CD4-positive, CD25-positive, alpha-beta regulatory T cell (primary cell): ENCODE data around the gene RIPOR2. TPM values are rescaled to one million over a fixed set of nuclear protein-coding genes. Genes with fewer than 3 reads are reported as not detected.
A peak's percentile ranks its signal among the peaks of the same experiment; 100 is the strongest.

Source experiments
- ATAC-seq, 2 donors: fragments of 150-1000 bp; cut with Tn5 transposase; one replicate each; pipeline ENCODE4 v1.10.0; 2021; ENCODE audit warnings: low read depth in 2 of 2, moderate number of reproducible peaks in 2 of 2, moderate library complexity in 1 of 2
- DNase-seq, 3 donors: peaks; one replicate each; pipeline versions ENCODE4 v3.0.0 to v3.0.0-alpha.2; 2012 to 2022; ENCODE audit warnings: mixed read lengths in 1 of 3
- H3K27ac ChIP-seq: one replicate; pipeline ENCODE4 v1.7.0; 2013; ENCODE audit warnings: mild to moderate bottlenecking, low read length; ENCODE audit not compliant: insufficient read depth, poor library complexity, severe bottlenecking
- H3K27me3 ChIP-seq: one replicate; pipeline ENCODE4 v1.7.0; 2013; ENCODE audit warnings: low read length; ENCODE audit not compliant: control insufficient read depth, insufficient read depth
- H3K36me3 ChIP-seq: one replicate; pipeline ENCODE4 v1.7.0; 2013; ENCODE audit warnings: mild to moderate bottlenecking, low read length, moderate library complexity; ENCODE audit not compliant: control insufficient read depth, insufficient read depth
- H3K4me1 ChIP-seq: 2 replicates; pipeline ENCODE4 v1.7.0; 2013; ENCODE audit warnings: mild to moderate bottlenecking, low read length; ENCODE audit not compliant: insufficient read depth, control insufficient read depth, poor library complexity, severe bottlenecking
- H3K4me3 ChIP-seq: one replicate; pipeline ENCODE4 v1.7.0; 2013; ENCODE audit warnings: low read depth, mild to moderate bottlenecking, low read length, moderate library complexity
- H3K9me3 ChIP-seq, 2 experiments: 1 replicate in 1 of 2; 2 replicates in 1 of 2; pipeline ENCODE4 v1.7.0; 2013; ENCODE audit warnings: low read length in 2 of 2, mild to moderate bottlenecking in 1 of 2, moderate library complexity in 1 of 2; ENCODE audit not compliant: control insufficient read depth in 2 of 2
- H3K27ac Mint-ChIP-seq, 3 donors: one replicate each; pipeline ENCODE4 v1.8.0; 2020 to 2022; ENCODE audit warnings: mild to moderate bottlenecking in 3 of 3, mixed read lengths in 3 of 3, moderate library complexity in 2 of 3
- H3K27me3 Mint-ChIP-seq: one replicate; pipeline ENCODE4 v1.8.0; 2022; ENCODE audit warnings: mild to moderate bottlenecking, mixed read lengths
- H3K36me3 Mint-ChIP-seq: one replicate; pipeline ENCODE4 v1.8.0; 2020; ENCODE audit warnings: mixed read lengths
- H3K4me1 Mint-ChIP-seq, 4 donors: one replicate each; pipeline ENCODE4 v1.8.0; 2020 to 2022; ENCODE audit warnings: mixed read lengths in 4 of 4, mild to moderate bottlenecking in 1 of 4
- H3K4me3 Mint-ChIP-seq, 4 donors: one replicate each; pipeline ENCODE4 v1.8.0; 2020 to 2022; ENCODE audit warnings: mild to moderate bottlenecking in 4 of 4, mixed read lengths in 4 of 4, moderate library complexity in 3 of 4
- H3K9me3 Mint-ChIP-seq, 7 donors: one replicate each; pipeline ENCODE4 v1.8.0; 2020 to 2022; ENCODE audit warnings: mixed read lengths in 7 of 7, mild to moderate bottlenecking in 3 of 7, moderate library complexity in 2 of 7
- polyA plus RNA-seq, 4 donors: library from polyadenylated mRNA; unstranded; fragments of 300-500 nt; fragmentation: Illumina TruSeq; gene quantifications; one replicate each; pipeline ENCODE4 v1.2.3, GENCODE V29; 2021
- total RNA-seq: library from RNA; stranded (reverse); gene quantifications from one replicate; pipeline ENCODE4 v1.2.3, GENCODE V29; 2022

RIPOR2 gene
- total and polyA plus RNA-seq, 5 donors from 2014 or later = 320 to 435 (median 393) TPM

GRCh38 chr6:24891004-24891403 lies 44.8 kb downstream of the RIPOR2 start:
- peaks cover 76% of the 10 kb centered on the region for H3K4me1 ChIP-seq
- ATAC-seq = no peak
- no peaks in the 10 kb centered on the region for H3K9me3 Mint-ChIP-seq
- peaks cover 59 to 94% (median 74%) of the 10 kb centered on the region in 4 donors for H3K4me1 Mint-ChIP-seq
- H3K4me3 Mint-ChIP-seq = peak overlapping the region in 2 of 4 donors; percentile 24 to 34
- peak overlapping the region; percentile 42 for H3K27ac ChIP-seq
- no peak for DNase-seq
- H3K27me3 Mint-ChIP-seq = no peaks in the 10 kb centered on the region
- no peaks in the 10 kb centered on the region for H3K9me3 ChIP-seq
- H3K36me3 ChIP-seq = peaks cover 32% of the 10 kb centered on the region
- peak overlapping the region; percentile 49 to 70 (median 61) for H3K27ac Mint-ChIP-seq
- H3K36me3 Mint-ChIP-seq = peaks cover 49% of the 10 kb centered on the region
- peak overlapping the region; percentile 8 for H3K4me3 ChIP-seq
- no peaks in the 10 kb centered on the region for H3K27me3 ChIP-seq

GRCh38 chr6:24890471-24890870 lies 45.3 kb downstream of the RIPOR2 start:
- peak overlapping the region; percentile 42 for H3K27ac ChIP-seq
- H3K9me3 ChIP-seq = no peaks in the 10 kb centered on the region
- Mint-ChIP-seq H3K36me3 (peaks cover 52% of the 10 kb centered on the region), H3K4me1 (peaks cover 62 to 93% (median 76%) of the 10 kb centered on the region in 4 donors), H3K9me3 (no peaks in the 10 kb centered on the region), H3K4me3 (peak overlapping the region in 3 of 4 donors; percentile 10 to 35 (median 34)), H3K27me3 (no peaks in the 10 kb centered on the region), H3K27ac (peak overlapping the region; percentile 61 to 85 (median 70))
- H3K27me3 ChIP-seq = no peaks in the 10 kb centered on the region
- DNase-seq (no peak), ATAC-seq (no peak)
- H3K4me3 ChIP-seq = peak overlapping the region; percentile 2
- peaks cover 31% of the 10 kb centered on the region for H3K36me3 ChIP-seq
- H3K4me1 ChIP-seq = peaks cover 76% of the 10 kb centered on the region

DNA sequence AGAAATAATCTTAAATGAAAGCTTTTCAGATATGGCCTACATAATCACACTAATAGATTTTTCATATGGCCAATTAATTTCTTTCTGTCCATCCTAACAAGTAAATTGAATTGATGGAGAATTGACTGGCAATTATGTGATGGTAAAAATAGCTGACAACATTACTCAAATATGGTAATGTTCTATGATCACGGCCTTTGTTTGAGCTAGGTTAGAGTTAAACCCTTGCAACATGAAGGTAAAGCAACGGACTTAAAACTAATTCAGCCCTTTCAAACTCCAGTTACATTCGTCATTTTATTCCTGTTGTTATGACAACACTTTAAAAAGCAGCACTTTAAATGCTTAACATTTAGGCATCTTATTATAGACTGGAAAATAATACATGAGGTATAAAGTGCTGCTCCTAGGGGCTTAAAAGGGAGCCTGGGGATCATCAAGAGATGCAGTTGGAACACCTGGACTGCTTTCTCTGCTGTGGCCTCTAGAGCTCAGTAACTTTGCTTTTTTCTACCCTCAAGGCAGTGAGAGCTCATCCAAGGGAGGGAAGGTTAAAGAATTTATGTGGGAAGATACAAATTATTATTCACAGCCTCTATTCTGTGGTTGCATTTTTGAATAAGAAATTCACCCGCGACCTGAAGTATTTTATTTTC lies 46.9 kb downstream of the RIPOR2 start:
- no peaks in the 10 kb centered on the region for H3K9me3 Mint-ChIP-seq
- peaks cover 33% of the 10 kb centered on the region for H3K36me3 ChIP-seq
- ATAC-seq (no peak), DNase-seq (no peak)
- H3K9me3 ChIP-seq = no peaks in the 10 kb centered on the region
- peaks cover 63 to 91% (median 76%) of the 10 kb centered on the region in 4 donors for H3K4me1 Mint-ChIP-seq
- peaks cover 79% of the 10 kb centered on the region for H3K4me1 ChIP-seq
- H3K4me3 ChIP-seq = peak overlapping the region; percentile 39
- H3K27ac Mint-ChIP-seq = peak overlapping the region in 2 of 3 donors; percentile 76 to 81
- H3K27me3 Mint-ChIP-seq = no peaks in the 10 kb centered on the region
- peak overlapping the region in 3 of 4 donors; percentile 20 to 71 (median 65) for H3K4me3 Mint-ChIP-seq
- peaks cover 42% of the 10 kb centered on the region for H3K36me3 Mint-ChIP-seq
- H3K27ac ChIP-seq = peak overlapping the region; percentile 60
- H3K27me3 ChIP-seq = no peaks in the 10 kb centered on the region

DNA sequence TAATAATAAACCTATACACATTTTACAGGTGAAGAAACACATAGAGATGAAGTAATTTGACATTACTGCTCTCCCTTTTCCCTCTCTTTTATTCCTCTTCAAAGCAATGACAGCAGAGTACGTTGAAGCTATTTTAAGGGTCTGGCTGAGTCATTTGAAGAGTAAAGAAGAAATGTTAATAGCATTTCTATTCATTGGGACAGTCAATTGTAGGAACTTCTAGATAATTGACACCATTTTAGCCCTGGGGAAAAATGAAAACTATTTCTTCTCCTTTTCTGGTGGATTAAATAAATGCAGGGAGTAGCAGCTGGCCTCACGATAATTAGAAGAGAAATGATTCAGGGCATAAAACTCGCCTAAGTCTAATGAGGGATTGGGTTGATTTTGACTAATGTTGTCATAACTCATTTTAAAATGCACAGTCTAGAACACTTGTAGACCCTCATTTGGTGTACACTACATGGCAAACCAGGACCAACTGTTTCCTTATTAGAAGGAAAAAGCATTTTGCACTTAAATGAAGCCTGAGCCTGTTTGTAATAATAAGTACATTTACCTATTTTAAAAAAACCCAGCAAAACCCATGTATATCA lies 48.1 kb downstream of the RIPOR2 start:
- H3K36me3 Mint-ChIP-seq = peaks cover 39% of the 10 kb centered on the region
- peak overlapping the region in 2 of 4 donors; percentile 9 to 54 for H3K4me3 Mint-ChIP-seq
- H3K4me1 Mint-ChIP-seq = peaks cover 56 to 91% (median 76%) of the 10 kb centered on the region in 4 donors
- Histone ChIP-seq H3K36me3 (peaks cover 33% of the 10 kb centered on the region), H3K4me1 (peaks cover 79% of the 10 kb centered on the region), H3K27me3 (no peaks in the 10 kb centered on the region), H3K4me3 (peak overlapping the region; percentile 51), H3K9me3 (no peaks in the 10 kb centered on the region), H3K27ac (peak overlapping the region; percentile 26)
- no peaks in the 10 kb centered on the region for H3K9me3 Mint-ChIP-seq
- no peak for ATAC-seq
- H3K27ac Mint-ChIP-seq = peak overlapping the region; percentile 37 to 92 (median 81)
- H3K27me3 Mint-ChIP-seq = no peaks in the 10 kb centered on the region
- no peak for DNase-seq

DNA sequence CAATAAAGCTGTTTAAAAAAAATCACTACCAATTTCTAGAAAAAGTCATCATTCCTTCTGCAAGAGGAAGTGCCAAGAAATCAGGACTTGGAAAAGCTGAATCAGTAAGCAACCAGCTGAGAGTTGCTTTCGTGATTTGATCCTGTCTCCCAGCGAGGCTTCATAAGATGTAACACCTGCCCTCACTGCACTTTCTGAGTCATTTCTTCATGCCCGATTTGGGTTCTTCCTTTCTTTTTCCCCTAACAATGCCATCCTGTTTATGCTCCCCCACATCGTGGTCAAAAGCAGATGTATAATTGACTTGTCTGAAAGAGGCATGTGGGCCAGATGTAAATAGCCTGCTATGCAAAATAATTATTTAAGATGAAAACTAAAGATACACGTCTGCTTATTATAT lies 52.1 kb downstream of the RIPOR2 start:
- DNase-seq (peak in 1 of 3 donors; percentile 66), ATAC-seq (no peak)
- H3K9me3 ChIP-seq = no peaks in the 10 kb centered on the region
- H3K27me3 ChIP-seq = no peaks in the 10 kb centered on the region
- Mint-ChIP-seq H3K9me3 (peaks cover 0 to 3% (median 0%) of the 10 kb centered on the region in 7 donors), H3K4me1 (peaks cover 55 to 89% (median 73%) of the 10 kb centered on the region in 4 donors), H3K27me3 (no peaks in the 10 kb centered on the region), H3K36me3 (peaks cover 54% of the 10 kb centered on the region), H3K4me3 (peak overlapping the region in 3 of 4 donors; percentile 31 to 68 (median 51)), H3K27ac (peak overlapping the region; percentile 76 to 97 (median 86))
- H3K4me1 ChIP-seq = peaks cover 72% of the 10 kb centered on the region
- peaks cover 57% of the 10 kb centered on the region for H3K36me3 ChIP-seq
- peak overlapping the region; percentile 61 for H3K27ac ChIP-seq
- peak overlapping the region; percentile 37 for H3K4me3 ChIP-seq

- H3K27ac Mint-ChIP-seq = peak overlapping the region; percentile 76 to 97 (median 86)
- no peaks in the 10 kb centered on the region for H3K27me3 ChIP-seq
- peaks cover 66% of the 10 kb centered on the region for H3K4me1 ChIP-seq
- peaks cover 51 to 88% (median 71%) of the 10 kb centered on the region in 4 donors for H3K4me1 Mint-ChIP-seq
- no peaks in the 10 kb centered on the region for H3K9me3 ChIP-seq
- no peaks in the 10 kb centered on the region for H3K27me3 Mint-ChIP-seq
- peak overlapping the region; percentile 61 for H3K27ac ChIP-seq
- peak overlapping the region; percentile 2 to 68 (median 41) for H3K4me3 Mint-ChIP-seq
- H3K36me3 ChIP-seq = peaks cover 63% of the 10 kb centered on the region
- DNase-seq = no peak
- H3K9me3 Mint-ChIP-seq = peaks cover 0 to 4% (median 0%) of the 10 kb centered on the region in 7 donors
- no peak for ATAC-seq
- H3K36me3 Mint-ChIP-seq = peaks cover 59% of the 10 kb centered on the region
- peak overlapping the region; percentile 37 for H3K4me3 ChIP-seq
Measured at GRCh38 chr6:24882835-24883555, 52.8 kb downstream of the RIPOR2 start.

- Mint-ChIP-seq H3K27ac (peak overlapping the region; percentile 37 to 97 (median 86)), H3K4me3 (peak overlapping the region in 2 of 4 donors; percentile 24 to 51), H3K36me3 (peaks cover 66% of the 10 kb centered on the region), H3K9me3 (peaks cover 0 to 11% (median 3%) of the 10 kb centered on the region in 7 donors), H3K27me3 (no peaks in the 10 kb centered on the region), H3K4me1 (peaks cover 44 to 88% (median 67%) of the 10 kb centered on the region in 4 donors)
- peaks cover 59% of the 10 kb centered on the region for H3K4me1 ChIP-seq
- no peaks in the 10 kb centered on the region for H3K27me3 ChIP-seq
- no peak for DNase-seq
- ATAC-seq = no peak
- peak overlapping the region; percentile 24 for H3K27ac ChIP-seq
- peaks cover 0 to 2% of the 10 kb centered on the region in 2 experiments for H3K9me3 ChIP-seq
- H3K36me3 ChIP-seq = peaks cover 70% of the 10 kb centered on the region
- no peak overlapping the region for H3K4me3 ChIP-seq
Measured at GRCh38 chr6:24882295-24882694, 53.5 kb downstream of the RIPOR2 start.
